Ishikawa (cell line): ENCODE data around the gene ABCB9.

ENCODE experiments used
- CEBPB ChIP-seq: IDR thresholded peaks from 2 replicates; pipeline ENCODE4 v1.6.1; 2012
- CREB1 ChIP-seq: IDR thresholded peaks from 2 replicates; pipeline ENCODE4 v1.6.1; 2012; ENCODE audit warnings: low read depth
- EGR1 ChIP-seq: IDR thresholded peaks from 2 replicates; pipeline ENCODE4 v1.6.1; 2012
- EP300 ChIP-seq: IDR thresholded peaks from 2 replicates; pipeline ENCODE4 v1.6.1; 2012; ENCODE audit warnings: borderline replicate concordance
- FOXM1 ChIP-seq: IDR thresholded peaks from 2 replicates; pipeline ENCODE4 v1.6.1; 2012; ENCODE audit warnings: low read depth, borderline replicate concordance
- MAX ChIP-seq: IDR thresholded peaks from 2 replicates; pipeline ENCODE4 v1.6.1; 2012
- NFIC ChIP-seq: IDR thresholded peaks from 2 replicates; pipeline ENCODE4 v1.6.1; 2012
- RAD21 ChIP-seq: IDR thresholded peaks from 2 replicates; pipeline ENCODE4 v1.6.1; 2012; ENCODE audit warnings: low read depth
- REST ChIP-seq: IDR thresholded peaks from 2 replicates; pipeline ENCODE4 v1.6.1; 2012; ENCODE audit warnings: low read depth, mild to moderate bottlenecking
- TAF1 ChIP-seq: IDR thresholded peaks from 2 replicates; pipeline ENCODE4 v1.6.1; 2012; ENCODE audit warnings: low read depth, mild to moderate bottlenecking
- TCF12 ChIP-seq: IDR thresholded peaks from 2 replicates; pipeline ENCODE4 v1.6.1; 2012; ENCODE audit warnings: low read depth
- TEAD4 ChIP-seq: IDR thresholded peaks from 2 replicates; pipeline ENCODE4 v1.6.1; 2012
- USF1 ChIP-seq: IDR thresholded peaks from 2 replicates; pipeline ENCODE4 v1.6.1; 2012
- YY1 ChIP-seq: IDR thresholded peaks from 2 replicates; pipeline ENCODE4 v1.6.1; 2012; ENCODE audit warnings: low read depth
- ZBTB7A ChIP-seq: IDR thresholded peaks from 2 replicates; pipeline ENCODE4 v1.6.1; 2012; ENCODE audit warnings: low read depth

ABCB9 gene

GRCh38 chr12:122991623-122992275, 25.5 kb upstream of the ABCB9 start:
- TF ChIP-seq FOXM1: no peak
- no peak for TF ChIP-seq EP300
- TF ChIP-seq REST: no peak
- TF ChIP-seq NFIC: no peak
- TF ChIP-seq ZBTB7A: no peak
- no peak for TF ChIP-seq CREB1
- no peak for TF ChIP-seq YY1
- no peak for TF ChIP-seq TEAD4
- TF ChIP-seq MAX: no peak
- no peak for TF ChIP-seq TCF12
- no peak for TF ChIP-seq RAD21
- no peak for TF ChIP-seq TAF1
- TF ChIP-seq USF1: no peak

GRCh38 chr12:122990961-122991622, 24.8 kb upstream of the ABCB9 start:
- no peak for TF ChIP-seq USF1
- TF ChIP-seq YY1: no peak
- TF ChIP-seq EGR1: no peak
- no peak for TF ChIP-seq CREB1
- TF ChIP-seq FOXM1: no peak
- TF ChIP-seq MAX: no peak
- TF ChIP-seq RAD21: no peak
- no peak for TF ChIP-seq TCF12
- no peak for TF ChIP-seq ZBTB7A
- TF ChIP-seq TEAD4: no peak
- TF ChIP-seq NFIC: no peak
- TF ChIP-seq CEBPB: no peak
- TF ChIP-seq TAF1: no peak
- TF ChIP-seq EP300: no peak
- no peak for TF ChIP-seq REST

GRCh38 chr12:122990561-122990960, 24.3 kb upstream of the ABCB9 start:
- TF ChIP-seq NFIC: no peak
- no peak for TF ChIP-seq YY1
- TF ChIP-seq FOXM1: no peak
- no peak for TF ChIP-seq CREB1
- no peak for TF ChIP-seq USF1
- no peak for TF ChIP-seq EP300
- TF ChIP-seq MAX: no peak
- no peak for TF ChIP-seq TEAD4
- TF ChIP-seq ZBTB7A: no peak
- TF ChIP-seq TCF12: no peak
- TF ChIP-seq EGR1: no peak
- no peak for TF ChIP-seq TAF1
- TF ChIP-seq REST: no peak
- no peak for TF ChIP-seq RAD21
- TF ChIP-seq CEBPB: no peak
